ENCODE data around the gene PCNX1. TPM values are rescaled to one million over a fixed set of nuclear protein-coding genes. Genes with fewer than 3 reads are reported as not detected.
A peak's percentile ranks its signal among the peaks of the same experiment; 100 is the strongest.

Gene PCNX1
- total RNA-seq, 1 donor = 47.4 TPM

GRCh38 chr14:71086567-71086966, 179.3 kb downstream of the PCNX1 start:
- no peak overlapping the region for H3K4me3 ChIP-seq (ENCODE audit: low read depth, low read length)
- DNase-seq (ENCODE audit: low read depth) = no peak
- TF ChIP-seq CTCF (IDR thresholded peaks at IDR 0.05; ENCODE audit: insufficient read depth, low read length) = no peak

GRCh38 chr14:71089971-71090370, 182.7 kb downstream of the PCNX1 start:
- DNase-seq (ENCODE audit: low read depth) = peak; percentile 59
- no peak for TF ChIP-seq CTCF (IDR thresholded peaks at IDR 0.05; ENCODE audit: insufficient read depth, low read length)

GRCh38 chr14:71094722-71095121, 187.5 kb downstream of the PCNX1 start:
- H3K4me3 ChIP-seq (ENCODE audit: low read depth, low read length) = no peak overlapping the region
- DNase-seq (ENCODE audit: low read depth) = no peak
- TF ChIP-seq CTCF (IDR thresholded peaks at IDR 0.05; ENCODE audit: insufficient read depth, low read length) = no peak

More at GRCh38 chr14:71089971-71090370, 182.7 kb downstream of the PCNX1 start:
- H3K4me3 ChIP-seq (ENCODE audit: low read depth, low read length) = no peak overlapping the region

- TF ChIP-seq CTCF (IDR thresholded peaks at IDR 0.05; ENCODE audit: insufficient read depth, low read length) = no peak
- H3K4me3 ChIP-seq (ENCODE audit: low read depth, low read length) = no peak overlapping the region
- DNase-seq (ENCODE audit: low read depth) = no peak
Measured at GRCh38 chr14:71096947-71097346, 189.7 kb downstream of the PCNX1 start.

GRCh38 chr14:71103662-71104484, 196.6 kb downstream of the PCNX1 start:
- peak; percentile 86 for DNase-seq (ENCODE audit: low read depth)
- peak; percentile 79 for TF ChIP-seq CTCF (IDR thresholded peaks at IDR 0.05; ENCODE audit: insufficient read depth, low read length)
- H3K4me3 ChIP-seq (ENCODE audit: low read depth, low read length) = no peak overlapping the region

- no peak for TF ChIP-seq CTCF (IDR thresholded peaks at IDR 0.05; ENCODE audit: insufficient read depth, low read length)
- DNase-seq (ENCODE audit: low read depth) = no peak
- no peak overlapping the region for H3K4me3 ChIP-seq (ENCODE audit: low read depth, low read length)
Measured at GRCh38 chr14:71105177-71105576, 197.9 kb downstream of the PCNX1 start.

Data from fibroblast of the aortic adventitia (primary cell).